GM21423 (cell line): ENCODE measurements around the gene HBE1.
"Not testable (repeated sequence)": the region's sequence is repeated elsewhere in the genome, so short reads cannot be mapped to it uniquely, and the experiment has no call there.

Source experiments
- ATAC-seq: cut with Tn5 transposase; IDR thresholded peaks from one replicate; pipeline ENCODE4 v1.9.1; 2021; ENCODE audit warnings: mild to moderate bottlenecking, moderate library complexity; ENCODE audit not compliant: unreplicated experiment

HBE1 gene

DNA sequence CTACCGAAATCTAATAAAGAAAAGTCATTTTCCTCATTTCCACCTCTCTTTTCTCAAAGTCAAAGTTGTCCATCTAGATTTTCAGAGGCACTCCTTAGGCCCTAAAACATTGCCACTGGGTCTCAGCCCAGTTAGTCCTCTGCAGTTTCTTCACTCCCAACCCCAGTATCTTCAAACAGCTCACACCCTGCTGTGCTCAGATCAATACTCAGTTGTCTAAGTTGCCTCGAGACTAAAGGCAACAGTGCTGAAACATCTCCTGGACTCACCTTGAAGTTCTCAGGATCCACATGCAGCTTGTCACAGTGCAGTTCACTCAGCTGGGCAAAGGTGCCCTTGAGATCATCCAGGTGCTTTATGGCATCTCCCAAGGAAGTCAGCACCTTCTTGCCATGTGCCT is 15.7 kb downstream of the HBE1 start:
- not testable (repeated sequence) for ATAC-seq

DNA sequence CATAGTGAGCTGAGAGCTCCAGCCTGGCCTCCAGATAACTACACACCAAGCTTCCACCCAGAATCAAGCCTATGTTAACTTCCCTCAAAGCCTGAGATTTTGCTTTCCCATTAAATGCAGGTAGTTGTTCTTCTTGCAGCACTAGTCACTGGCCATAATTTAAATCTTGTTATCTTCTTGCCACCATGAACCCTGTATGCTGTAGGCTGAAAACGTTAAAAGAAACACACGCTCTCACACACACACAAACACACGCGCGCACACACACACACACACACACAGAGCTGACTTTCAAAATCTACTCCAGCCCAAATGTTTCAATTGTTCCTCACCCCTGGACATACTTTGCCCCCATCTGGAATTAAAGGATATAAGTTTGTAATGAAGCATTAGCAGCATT is 16.3 kb downstream of the HBE1 start:
- ATAC-seq, result not testable (repeated sequence)

DNA sequence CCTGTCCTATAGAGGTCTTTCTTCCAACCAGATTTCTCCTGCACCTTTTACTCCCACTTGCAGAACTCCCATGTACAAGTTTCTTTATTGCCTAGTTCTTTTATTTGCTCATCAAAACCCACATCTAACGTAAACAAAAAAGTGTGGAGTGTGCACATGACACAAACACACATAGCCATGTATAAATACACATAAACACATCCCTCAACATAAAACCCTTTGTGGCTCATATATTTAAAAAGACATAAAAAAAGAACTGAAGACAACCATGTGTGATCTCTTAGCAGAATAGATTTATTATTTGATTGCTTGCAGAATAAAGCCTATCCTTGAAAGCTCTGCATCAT is 16.9 kb downstream of the HBE1 start:
- no peak for ATAC-seq

DNA sequence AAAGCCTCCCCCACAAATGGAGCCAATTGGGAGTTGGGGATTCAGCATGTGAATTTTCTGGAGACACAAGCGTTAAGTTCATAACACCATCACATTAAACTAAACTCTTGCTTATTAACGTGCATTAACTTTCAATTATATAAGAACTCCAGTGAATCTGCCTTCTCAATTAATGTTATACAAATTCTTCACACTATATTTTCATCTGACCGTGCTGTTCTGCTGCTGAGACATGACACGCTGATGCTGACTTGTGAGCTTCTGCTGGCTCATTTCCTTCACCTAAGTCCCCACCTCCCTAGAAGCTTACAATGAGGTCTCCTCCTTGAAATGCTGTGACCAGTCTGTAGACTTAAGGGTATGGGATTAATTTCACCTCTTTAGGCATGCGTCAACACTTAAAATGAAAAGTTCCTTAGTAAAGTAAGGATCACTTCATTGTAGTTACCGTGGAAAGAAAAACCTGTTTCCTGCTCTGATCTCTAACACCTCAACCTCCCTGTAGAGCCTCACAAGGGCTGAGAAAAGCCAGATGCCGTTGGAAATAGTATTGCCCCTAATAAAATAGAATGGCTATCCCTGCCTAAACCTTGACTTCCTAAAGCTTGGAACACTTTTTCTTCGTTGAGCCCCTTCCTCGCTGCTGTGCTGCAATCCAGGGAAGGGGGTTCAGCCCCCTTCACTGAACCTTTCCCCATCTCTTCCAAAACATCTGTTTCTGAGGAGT is 17.4 kb downstream of the HBE1 start:
- no peak for ATAC-seq

DNA sequence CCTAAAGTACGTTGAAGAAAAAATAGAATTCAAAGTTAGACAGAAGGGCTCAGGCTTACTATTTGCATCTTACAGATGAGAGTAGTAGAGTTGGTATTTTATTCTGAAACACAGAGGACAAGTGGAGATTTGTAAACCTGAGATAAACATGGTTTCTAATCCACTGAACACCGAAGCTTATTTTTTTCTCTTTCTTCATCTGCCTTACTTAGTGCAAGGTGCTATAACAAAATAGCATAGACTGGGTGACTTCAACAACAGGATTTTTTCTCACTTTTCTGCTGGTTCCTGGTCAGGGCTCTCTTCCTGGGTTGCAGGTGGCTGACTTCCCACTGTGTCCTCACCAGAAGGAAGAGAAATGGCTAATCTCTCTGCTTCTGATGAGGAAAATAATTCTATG is 18.0 kb downstream of the HBE1 start:
- no peak for ATAC-seq

DNA sequence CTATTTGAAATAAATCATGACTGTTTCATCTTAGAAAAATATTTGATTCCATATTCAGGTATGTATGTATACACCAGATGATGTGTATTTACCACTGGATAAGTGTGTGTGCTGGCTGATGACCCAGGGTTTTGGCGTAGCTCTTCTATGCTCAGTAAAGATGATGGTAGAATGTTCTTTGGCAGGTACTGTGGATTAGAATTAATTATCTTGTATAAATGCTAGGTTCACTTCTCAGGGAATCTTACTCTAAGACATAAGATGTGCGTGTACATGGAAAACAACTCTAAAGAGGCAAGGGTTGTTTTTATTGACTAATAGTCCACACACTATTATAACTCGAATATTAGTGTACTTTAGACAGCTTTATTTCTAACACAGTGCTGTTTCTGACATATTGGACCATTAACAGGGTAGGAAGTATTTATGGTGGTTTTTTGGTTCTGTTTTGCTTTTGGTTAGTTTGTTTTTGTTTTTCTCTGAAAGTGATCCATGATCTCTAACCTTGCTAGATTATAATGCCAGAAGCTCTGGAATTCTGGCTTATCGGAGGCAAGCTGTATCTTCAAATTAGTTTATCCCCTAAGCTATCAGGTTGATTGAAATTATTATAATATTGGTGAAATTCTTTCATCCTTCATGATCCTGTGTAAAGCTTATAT is 19.1 kb downstream of the HBE1 start:
- no peak for ATAC-seq

DNA sequence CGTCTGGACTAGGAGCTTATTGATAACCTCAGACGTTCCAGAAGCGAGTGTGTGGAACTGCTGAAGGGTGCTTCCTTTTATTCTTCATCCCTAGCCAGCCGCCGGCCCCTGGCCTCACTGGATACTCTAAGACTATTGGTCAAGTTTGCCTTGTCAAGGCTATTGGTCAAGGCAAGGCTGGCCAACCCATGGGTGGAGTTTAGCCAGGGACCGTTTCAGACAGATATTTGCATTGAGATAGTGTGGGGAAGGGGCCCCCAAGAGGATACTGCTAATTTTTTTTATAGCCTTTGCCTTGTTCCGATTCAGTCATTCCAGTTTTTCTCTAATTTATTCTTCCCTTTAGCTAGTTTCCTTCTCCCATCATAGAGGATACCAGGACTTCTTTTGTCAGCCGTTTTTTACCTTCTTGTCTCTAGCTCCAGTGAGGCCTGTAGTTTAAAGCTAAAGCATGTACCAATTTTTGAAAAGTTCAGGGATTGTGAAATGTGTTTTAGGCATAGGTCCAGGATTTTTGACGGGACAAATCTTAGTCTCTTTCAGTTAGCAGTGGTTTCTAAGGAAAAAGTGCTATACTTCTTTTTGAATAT is 19.8 kb downstream of the HBE1 start, which contains the start of gene HBG1:
HBG1 (minus strand) TSS at position 51 of the 590 bp plus-strand sequence. CDS start 53 bp downstream, outside the sequence.
- ATAC-seq, result not testable (repeated sequence)

DNA sequence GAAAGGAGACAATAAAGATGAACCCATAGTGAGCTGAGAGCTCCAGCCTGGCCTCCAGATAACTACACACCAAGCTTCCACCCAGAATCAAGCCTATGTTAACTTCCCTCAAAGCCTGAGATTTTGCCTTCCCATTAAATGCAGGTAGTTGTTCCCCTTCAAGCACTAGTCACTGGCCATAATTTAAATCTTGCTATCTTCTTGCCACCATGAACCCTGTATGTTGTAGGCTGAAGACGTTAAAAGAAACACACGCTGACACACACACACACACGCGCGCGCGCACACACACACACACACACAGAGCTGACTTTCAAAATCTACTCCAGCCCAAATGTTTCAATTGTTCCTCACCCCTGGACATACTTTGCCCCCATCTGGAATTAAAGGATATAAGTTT is 21.2 kb downstream of the HBE1 start:
- ATAC-seq, result not testable (repeated sequence)

DNA sequence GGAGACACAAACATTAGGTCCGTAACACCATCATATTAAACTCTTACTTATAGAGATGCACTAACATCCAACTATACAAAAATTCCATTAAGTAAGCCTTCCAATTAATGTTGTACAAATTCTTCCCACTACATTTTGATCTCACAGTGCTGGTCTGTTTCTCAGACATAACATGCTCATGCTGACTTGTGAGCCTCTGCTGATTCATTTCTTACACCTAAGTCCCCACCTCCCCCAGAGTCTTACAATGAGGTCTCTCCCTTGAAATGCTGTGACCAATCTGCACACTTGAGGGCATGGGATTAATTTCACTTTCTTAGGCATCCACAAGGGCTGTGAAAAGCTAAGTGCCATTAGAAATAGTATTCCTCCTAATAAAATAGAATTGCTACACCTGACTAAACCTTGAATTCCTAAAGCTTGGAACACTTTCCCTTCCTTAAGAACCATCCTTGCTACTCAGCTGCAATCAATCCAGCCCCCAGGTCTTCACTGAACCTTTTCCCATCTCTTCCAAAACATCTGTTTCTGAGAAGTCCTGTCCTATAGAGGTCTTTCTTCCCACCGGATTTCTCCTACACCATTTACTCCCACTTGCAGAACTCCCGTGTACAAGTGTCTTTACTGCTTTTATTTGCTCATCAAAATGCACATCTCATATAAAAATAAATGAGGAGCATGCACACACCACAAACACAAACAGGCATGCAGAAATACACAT is 22.1 kb downstream of the HBE1 start:
- ATAC-seq, result no peak

DNA sequence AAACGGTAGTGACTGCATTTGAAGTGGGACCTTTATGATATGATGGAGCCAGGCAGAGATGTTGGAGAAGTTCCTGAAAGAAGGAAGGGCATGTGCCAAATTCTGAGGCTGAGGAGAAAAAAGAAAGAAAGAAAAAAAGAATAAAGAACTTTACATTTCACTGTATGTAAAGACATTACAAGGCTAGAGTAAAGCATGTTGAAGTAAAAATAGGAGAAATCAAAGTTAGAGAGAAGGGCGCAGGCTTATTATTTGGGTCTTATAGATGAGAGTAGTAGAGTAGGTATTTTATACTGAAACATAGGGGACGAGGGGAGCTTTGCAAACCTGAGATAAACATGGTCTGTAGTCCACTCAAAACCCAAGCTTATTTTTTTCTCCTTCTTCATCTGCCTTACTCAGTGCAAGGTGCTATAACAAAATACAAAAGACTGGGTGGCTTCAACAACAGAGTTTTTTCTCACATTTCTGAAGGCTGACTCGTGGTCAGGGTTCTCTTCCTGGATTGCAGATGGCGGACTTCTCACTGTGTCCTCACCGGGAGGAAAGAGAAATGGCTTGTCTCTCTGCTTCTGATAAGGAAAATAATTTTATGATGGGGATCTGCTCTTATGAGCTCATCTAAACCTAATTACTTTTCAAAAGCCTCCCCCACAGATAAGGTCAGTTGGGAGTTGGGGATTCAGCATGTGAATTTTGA is 22.8 kb downstream of the HBE1 start:
- no peak for ATAC-seq

DNA sequence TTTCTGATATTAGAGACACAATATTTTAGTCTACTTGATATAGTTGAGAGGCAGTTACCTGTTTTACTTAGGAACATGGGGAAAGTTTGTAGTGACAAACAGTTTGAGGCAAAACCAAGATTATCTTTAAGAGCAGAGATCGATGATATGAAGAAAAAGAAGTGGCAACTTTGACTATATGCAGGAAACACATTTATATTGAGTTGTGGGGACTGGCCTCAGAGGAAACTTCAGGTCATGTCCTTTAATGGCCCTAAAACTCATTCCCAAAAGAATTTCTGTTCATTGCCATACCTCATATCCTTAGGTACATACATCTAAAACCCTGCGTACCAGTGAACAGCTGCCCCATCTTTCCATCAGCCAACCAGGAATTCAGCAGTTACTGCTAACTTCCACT is 24.6 kb downstream of the HBE1 start:
- ATAC-seq, result no peak

DNA sequence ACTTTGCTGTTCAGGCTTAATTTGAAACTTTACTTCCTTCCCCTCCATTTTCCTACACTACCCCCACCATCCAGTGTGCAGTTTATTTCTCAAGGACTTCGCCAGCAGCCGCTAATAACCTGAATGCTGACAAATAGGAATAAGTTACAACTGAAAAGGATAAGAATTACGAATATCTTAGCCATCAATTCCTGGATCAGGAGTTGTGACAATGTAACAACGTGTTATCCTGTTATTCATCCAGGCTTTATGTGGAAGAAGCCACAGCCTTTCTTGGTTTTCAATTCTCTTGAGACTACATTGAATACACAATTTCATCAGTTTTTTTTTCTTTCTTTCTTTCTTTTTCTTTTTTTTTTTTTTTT is 25.9 kb downstream of the HBE1 start:
- ATAC-seq, result no peak

DNA sequence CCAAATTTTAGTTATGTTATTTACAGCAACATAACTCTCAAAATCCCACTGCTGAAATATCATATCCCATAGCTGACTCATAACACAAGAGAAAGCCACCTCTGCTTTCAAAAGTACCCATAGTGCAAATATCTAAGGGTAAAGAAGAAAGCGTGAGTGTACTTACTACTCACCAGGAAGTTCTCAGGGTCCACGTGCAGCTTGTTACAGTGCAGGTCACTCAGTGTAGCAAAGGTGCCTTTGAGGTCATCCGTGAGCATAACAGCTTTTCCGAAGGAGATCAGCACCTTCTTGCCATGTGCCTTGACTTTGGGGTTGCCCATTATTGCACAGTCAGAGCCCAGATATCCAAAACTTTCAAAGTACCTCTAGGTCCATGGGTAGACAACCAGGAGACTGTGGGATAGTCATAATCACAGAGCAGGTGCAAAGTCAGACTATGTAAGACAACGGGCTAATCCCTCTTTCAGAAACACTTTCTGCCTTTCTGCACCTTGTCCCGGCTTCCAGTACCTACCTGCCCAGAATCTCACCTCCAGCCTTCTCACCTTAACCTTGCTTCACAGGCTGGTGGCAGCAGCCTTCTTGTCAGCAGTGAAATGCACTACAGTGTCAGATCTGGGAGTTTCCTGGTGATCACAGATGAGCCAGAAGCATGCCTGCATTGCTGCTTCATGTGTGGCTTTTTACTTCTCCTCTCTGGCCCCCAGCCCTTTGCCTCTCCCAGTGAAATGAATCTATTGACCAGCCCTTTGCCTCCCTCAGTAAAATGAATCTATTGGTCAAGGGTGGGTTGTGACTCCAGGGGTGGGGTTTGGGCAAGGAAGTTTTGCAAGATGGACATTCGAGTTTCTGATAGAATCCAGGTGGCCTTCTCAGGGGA is 26.6 kb downstream of the HBE1 start:
- ATAC-seq, result no peak

DNA sequence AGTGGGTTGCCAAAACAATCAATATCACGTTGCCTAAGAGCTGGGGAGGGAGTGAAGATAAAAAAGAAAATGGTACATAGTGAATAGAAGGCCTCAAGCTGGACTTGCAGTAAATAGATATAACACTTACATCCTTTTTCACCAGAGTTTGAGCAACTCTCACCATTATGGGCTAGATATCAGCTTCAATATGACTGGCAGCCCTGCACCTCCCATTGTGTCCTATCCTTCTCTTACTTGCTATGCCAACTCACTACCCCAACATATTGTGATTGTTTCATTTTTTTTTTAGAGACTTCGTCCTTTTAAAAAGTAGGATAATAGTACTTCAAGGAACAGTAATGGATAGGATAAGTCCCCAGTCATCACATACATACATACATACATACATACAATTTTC is 27.5 kb downstream of the HBE1 start:
- no peak for ATAC-seq

DNA sequence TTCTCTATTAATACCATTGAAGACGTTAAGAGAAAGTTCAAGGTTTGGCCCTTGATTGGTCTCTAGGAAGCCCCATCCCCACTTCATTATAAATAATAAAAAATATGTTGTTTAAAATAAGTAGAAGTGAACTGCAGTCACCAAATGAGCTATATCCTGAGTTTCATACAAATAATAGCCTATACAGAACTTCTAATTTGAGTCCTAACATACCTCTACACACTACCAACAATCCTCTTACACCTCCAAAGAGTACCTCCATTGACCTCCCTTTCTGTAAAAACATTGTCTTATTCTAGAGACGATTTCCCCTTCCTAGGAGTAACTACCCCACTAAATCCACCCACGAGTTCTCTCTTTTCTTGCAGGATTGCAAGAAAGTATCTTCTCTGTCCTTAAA is 28.3 kb downstream of the HBE1 start:
- no peak for ATAC-seq

DNA sequence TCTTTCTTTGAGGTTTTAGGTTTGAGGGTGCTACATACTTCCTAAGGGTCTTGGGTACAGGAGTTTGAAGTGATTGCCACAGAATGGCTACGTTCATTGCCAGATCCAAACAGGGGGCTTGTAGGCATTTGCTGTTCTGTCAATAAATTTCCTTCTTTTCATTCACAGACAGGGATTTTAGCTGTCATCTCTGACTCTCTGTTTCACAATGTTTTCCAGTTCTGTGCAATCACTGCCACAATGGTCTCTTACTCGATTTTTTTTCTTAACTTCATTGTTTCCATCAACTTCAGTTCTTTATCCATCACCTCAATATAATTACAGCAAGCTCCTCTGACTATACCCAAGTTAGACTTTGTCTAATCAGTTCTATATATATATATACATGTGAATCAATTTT is 29.3 kb downstream of the HBE1 start:
- no peak for ATAC-seq

DNA sequence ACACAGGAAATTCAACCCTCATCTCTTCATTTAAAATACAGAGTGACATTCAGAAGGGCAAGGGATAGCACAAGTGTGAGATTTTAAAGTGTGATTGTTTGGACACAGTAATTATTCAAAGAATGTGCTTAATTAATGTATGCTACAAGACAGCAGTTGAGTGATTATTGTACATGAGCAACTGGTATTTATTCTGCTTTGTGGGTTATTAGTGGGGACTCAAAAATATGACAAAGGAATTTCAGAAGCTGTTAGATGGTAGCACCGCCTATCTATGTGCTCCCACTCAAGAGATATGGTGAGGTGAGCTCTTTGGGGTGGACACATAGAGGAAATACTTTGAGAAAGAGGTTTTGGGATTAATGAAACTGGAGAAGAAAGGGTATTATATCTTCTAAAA is 29.7 kb downstream of the HBE1 start:
- no peak for ATAC-seq

DNA sequence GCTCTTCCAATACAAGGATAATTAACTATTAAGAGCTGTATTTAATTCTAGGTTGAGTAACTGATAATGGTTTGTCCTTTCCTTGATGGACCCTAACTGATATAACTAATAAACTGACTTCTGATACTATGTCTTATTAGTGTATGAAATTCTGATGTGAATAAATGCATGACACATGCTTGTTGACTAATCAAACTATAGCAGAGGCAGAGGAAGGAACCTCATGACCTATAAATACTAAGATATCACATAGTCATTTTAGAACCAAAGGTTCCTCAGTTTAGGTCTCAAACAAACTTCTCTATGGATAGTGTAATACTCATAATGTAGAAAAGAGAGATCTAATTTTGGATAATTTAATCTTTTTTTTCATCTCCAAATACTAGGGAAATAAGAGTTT is 30.7 kb downstream of the HBE1 start:
- no peak for ATAC-seq

DNA sequence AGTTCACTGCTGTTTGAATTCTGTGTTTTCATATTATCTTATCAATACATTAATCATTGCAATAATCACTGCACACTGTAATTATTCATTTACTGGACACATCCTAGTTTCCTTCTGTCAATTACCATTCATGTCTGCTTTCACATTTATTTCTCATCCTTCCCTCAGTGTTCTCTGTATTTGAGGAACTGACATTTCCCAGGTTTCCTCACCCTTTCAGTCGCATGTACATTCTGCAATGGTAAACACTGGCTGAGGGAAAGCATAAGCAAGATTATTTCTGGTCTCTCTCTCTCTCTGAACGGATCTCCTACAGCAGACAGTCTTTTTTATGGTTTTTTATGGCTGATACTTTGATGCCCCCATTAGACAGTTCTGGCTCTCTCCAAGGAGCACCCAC is 31.3 kb downstream of the HBE1 start:
- ATAC-seq, result no peak

DNA sequence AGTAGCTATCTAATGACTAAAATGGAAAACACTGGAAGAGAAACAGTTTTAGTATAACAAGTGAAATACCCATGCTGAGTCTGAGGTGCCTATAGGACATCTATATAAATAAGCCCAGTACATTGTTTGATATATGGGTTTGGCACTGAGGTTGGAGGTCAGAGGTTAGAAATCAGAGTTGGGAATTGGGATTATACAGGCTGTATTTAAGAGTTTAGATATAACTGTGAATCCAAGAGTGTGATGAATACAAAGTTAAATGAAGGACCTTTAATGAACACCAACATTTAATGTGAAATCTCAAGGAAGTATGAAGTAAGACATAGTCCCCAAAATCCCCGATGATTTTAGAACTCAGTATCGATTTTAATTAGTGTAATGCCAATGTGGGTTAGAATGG is 32.3 kb downstream of the HBE1 start:
- ATAC-seq, result no peak
